Activated B cell treated with CpG ODN at 0.5 μM for 24 hours (primary cell): ENCODE results near the gene CEL. TPM values are rescaled to one million over a fixed set of nuclear protein-coding genes. Genes with fewer than 3 reads are reported as not detected.

Experiments
- ATAC-seq: fragments of 200-7000 bp; cut with Tn5 transposase; one replicate; pipeline ENCODE4 v1.10.0; 2021; ENCODE audit warnings: low read depth, mild to moderate bottlenecking, moderate library complexity
- CTCF ChIA-PET: fragments of 350-600 bp; sonication (Branson Sonifier 250); formaldehyde crosslinking; loops from one replicate; lab custom pipeline; 2021; ENCODE audit warnings: antibody characterized with exemption; lab: Charles Lee
- POLR2A ChIA-PET: fragments of 350-600 bp; sonication (Branson Sonifier 250); formaldehyde crosslinking; loops from one replicate; lab custom pipeline; 2021; ENCODE audit warnings: antibody characterized with exemption; lab: Charles Lee
- DNase-seq: peaks from one replicate; pipeline ENCODE4 v3.0.0; 2022
- H3K27ac Mint-ChIP-seq: one replicate; pipeline ENCODE4 v1.8.0; 2020; ENCODE audit warnings: mixed read lengths
- H3K27me3 Mint-ChIP-seq: one replicate; pipeline ENCODE4 v1.8.0; 2021; ENCODE audit warnings: mixed read lengths
- H3K36me3 Mint-ChIP-seq: one replicate; pipeline ENCODE4 v1.8.0; 2021; ENCODE audit warnings: low read depth, mixed read lengths
- H3K4me1 Mint-ChIP-seq: one replicate; pipeline ENCODE4 v1.8.0; 2021; ENCODE audit warnings: mixed read lengths
- H3K4me3 Mint-ChIP-seq: one replicate; pipeline ENCODE4 v1.8.0; 2020; ENCODE audit warnings: mild to moderate bottlenecking, mixed read lengths
- H3K9me3 Mint-ChIP-seq: one replicate; pipeline ENCODE4 v1.8.0; 2020; ENCODE audit warnings: mixed read lengths
- CTCF ChIP-seq: fragments of 200-600 bp; IDR thresholded peaks from one replicate; pipeline ENCODE4 v1.8.0; 2022; ENCODE audit warnings: antibody characterized with exemption, mild to moderate bottlenecking
- intact Hi-C: fragments of 100-400 bp; cut with micrococcal nuclease; formaldehyde crosslinking; loops from one replicate; pipeline ENCODE4 v1.15.1; 2024
- total RNA-seq: library from RNA; stranded (reverse); gene quantifications from 2 replicates; pipeline ENCODE4 v1.2.3, GENCODE V29; 2022

Gene CEL
- total RNA-seq, 1 donor from 2014 or later, result 0.49 TPM

DNA sequence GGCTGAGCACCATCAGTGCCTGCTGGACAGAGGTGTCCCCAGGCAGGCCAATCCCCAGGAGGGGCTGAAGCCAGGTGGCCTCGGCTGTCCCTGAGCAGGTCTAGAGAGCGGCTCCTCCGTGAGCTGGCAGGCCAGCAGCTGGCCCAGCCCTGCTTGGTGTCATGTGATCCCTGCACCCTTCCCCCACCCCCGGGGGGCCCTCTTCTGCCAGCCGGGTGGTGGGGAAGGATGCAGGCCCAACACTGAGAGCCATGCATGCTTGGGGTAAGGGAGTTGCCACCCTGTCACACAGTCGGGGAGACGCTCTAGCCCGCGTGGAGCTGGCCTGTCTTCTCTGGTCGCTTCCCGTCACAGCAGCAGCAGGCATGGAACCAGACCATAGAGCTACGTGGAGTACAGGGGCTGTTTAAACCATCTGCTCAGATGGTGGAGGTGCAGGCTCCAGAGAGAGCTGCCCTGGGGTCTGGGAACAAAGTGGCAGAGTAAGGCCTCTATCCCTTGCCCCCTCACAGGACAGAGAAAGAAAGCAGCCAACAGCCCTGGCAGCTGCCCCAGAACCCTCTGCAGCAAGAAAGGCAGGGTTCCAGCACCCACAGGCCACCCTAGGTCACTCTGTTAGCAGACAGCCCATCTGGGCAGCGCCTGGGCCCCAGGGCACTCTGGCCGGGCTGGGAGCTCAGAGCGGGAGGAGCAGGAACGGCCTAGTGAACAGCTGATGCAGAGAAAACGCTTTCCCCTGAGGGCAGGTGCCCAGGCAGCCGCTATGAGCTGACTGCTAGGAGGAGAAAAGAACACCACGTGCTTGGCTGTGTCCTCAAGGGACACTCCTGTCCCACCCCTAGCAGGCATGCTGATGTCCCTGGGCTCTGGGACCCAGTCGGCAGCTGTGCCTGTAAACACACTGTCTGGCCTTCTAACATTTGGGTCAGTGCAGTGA, 52.4 kb downstream of the CEL start:
- Mint-ChIP-seq H3K27me3 (no peaks in the 10 kb centered on the region), H3K4me3 (peak overlapping the region; percentile 57), H3K4me1 (peaks cover 62% of the 10 kb centered on the region), H3K36me3 (peaks cover 16% of the 10 kb centered on the region), H3K27ac (peak overlapping the region; percentile 66), H3K9me3 (no peaks in the 10 kb centered on the region)
- ATAC-seq (peak; percentile 51), DNase-seq (no peak)
- intact Hi-C loops, result loop anchor here (1.0 to 2.0 kb wide), 2 partner anchors 7 to 19 kb away; partner anchors contain the start of gene RALGDS
- CTCF ChIA-PET, result interaction anchor here (1.1 to 22.0 kb wide), 3 partner anchors 10 to 32 kb away, joined by 3 to 369 read pairs (median 4); no protein-coding TSS in a partner anchor
- POLR2A ChIA-PET, result interaction anchor here (0.5 to 8.7 kb wide), 7 partner anchors 8 to 241 kb away, joined by 3 to 89 read pairs (median 7); partner anchors contain the start of genes GTF3C5, MED22 and RPL7A
- TF ChIP-seq CTCF, result no peak

DNA sequence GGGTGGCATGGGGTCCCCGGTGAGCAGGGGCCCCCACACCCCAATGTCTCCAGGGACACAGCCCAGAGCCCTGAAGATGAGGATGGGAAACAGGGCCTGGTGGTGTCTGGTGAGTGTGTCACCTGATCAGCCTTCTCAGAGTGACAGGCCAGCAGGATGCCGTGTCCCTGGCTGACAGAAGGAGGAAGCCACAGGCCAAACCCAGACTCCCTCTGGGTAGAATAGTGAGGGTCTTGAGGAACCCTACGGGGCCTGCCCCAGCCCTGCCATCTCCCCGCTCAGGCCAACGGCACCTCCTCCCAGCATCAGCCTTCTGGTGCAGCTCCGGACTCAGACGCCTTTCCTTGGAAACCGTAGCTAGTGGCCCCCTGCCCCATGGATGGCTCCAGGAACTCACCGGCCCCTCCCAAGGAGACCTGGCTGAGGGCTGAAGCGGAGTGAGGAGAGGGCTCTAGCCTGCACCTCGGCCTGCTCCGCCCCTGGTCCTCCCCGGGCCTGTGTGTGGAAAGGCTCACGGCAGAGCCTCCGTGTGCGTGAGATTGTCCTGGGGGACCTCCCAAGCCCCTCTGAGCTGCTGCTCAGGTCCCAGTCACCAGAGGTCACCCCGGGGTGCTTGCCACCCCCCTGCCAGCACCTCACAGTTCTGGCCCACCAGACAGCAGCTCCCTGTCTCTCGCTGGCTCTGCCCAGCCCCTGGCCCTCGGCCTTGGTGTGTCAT, 53.3 kb downstream of the CEL start:
- Mint-ChIP-seq H3K27me3 (no peaks in the 10 kb centered on the region), H3K27ac (peak overlapping the region; percentile 83), H3K4me3 (peak overlapping the region; percentile 61), H3K9me3 (no peaks in the 10 kb centered on the region), H3K4me1 (peaks cover 69% of the 10 kb centered on the region), H3K36me3 (peaks cover 9% of the 10 kb centered on the region)
- CTCF ChIA-PET, result interaction anchor here (1.1 to 22.0 kb wide), 4 partner anchors 11 to 31 kb away, joined by 3 to 369 read pairs (median 4); no protein-coding TSS in a partner anchor
- peak; percentile 7 for ATAC-seq
- no peak for TF ChIP-seq CTCF
- intact Hi-C loops, result loop anchor here (1.0 to 2.0 kb wide), 2 partner anchors 18 to 29 kb away; no protein-coding TSS in a partner anchor
- no peak for DNase-seq
- POLR2A ChIA-PET, result interaction anchor here (0.8 to 8.7 kb wide), 9 partner anchors 9 to 233 kb away, joined by 3 to 89 read pairs (median 4); partner anchors contain the start of genes GTF3C5, MED22 and RPL7A

DNA sequence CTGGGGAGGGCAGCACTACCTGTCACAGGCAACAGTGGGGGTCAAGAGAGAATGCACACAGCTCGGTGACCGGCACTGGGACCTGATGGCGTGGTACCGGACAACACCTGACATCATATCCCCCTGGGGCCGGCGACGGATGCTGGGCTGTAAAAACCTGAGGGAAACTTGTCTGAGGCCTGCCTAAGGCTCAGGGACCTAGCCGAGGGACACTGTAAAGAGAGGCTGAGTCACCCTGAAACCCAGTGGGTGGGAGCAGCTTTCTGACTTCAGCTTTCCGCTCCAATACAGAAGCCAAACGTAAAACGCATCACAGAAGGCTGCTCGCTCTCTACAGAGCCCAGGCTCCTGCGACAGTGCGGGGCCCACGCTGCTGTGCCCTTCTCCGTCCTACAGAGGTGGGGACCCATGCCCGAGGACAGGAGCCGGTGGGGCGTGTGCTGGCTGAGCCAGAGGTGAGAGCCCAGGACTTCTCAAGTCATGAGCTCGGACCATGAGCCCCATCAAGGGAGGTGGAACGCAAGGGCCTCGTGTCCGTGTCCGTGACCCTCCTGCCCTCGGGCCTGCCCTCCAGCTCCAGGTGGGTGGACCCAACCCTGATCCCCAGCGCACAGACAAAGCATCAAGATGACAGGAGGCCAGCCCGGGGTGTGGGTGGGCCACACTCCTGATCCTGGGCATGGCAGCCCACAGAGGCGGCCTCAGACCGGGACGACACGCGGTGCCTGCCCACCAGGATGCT, 54.0 kb downstream of the CEL start:
- Mint-ChIP-seq H3K27ac (peak overlapping the region; percentile 83), H3K9me3 (no peaks in the 10 kb centered on the region), H3K27me3 (no peaks in the 10 kb centered on the region), H3K4me1 (peaks cover 75% of the 10 kb centered on the region), H3K36me3 (peaks cover 5% of the 10 kb centered on the region), H3K4me3 (peak overlapping the region; percentile 61)
- DNase-seq (no peak), ATAC-seq (peak; percentile 80)
- ChIA-PET CTCF (interaction anchor here (1.2 to 22.0 kb wide), 3 partner anchors 12 to 30 kb away, joined by 4 to 369 read pairs (median 5); no protein-coding TSS in a partner anchor), POLR2A (interaction anchor here (0.9 to 8.7 kb wide), 7 partner anchors 10 to 232 kb away, joined by 3 to 89 read pairs (median 4); partner anchors contain the start of genes GTF3C5, MED22 and RPL7A)
- no peak for TF ChIP-seq CTCF
- intact Hi-C loops, result loop anchor here (1.0 to 2.0 kb wide), 2 partner anchors 17 to 29 kb away; no protein-coding TSS in a partner anchor

DNA sequence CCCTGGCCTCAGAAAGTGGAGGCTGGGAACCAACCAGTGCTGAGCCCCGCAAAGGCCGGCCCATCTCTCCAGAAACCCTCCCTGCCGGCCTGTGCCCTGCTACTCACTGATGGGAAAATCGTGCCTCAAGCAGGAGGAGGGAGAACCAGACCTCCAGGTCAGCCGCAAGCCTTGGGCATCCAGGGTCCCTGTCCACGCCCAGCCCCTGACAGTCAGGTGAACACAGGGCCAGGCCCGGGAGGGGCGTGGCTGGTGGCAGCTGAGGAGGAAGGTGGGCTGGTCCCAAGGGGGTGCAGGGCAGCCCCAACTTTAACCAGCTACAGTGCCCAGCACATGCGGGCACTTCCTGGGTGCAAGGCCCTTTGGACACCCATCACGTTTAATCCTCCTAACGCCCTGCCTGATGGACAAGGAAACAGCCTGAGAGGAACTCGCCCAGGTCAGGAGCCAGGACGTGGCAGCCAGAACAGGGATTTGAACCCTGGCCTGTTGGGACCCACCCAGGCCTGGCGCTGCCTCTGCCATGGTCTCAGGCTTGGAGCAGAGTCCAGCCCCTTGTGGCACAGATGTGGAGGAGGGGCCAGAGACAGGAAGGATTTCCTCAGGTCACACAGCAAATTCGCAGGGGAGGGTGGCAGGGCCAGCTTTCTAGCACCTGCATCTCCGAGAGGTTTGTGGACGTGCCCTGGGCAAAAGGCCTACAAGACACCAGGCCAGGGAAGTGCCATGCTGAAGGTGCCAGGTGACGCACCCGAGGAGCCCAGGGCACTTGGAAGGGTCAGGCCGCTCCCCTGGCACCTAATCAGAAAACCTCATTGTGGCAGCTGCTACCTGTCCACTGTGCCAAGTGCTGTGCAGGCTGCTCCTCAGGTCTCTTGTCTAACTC, 54.8 kb downstream of the CEL start:
- POLR2A ChIA-PET, result interaction anchor here (0.7 to 8.7 kb wide), 5 partner anchors 14 to 86 kb away, joined by 3 to 89 read pairs (median 6); partner anchors contain the start of gene GTF3C5
- Mint-ChIP-seq H3K27ac (peak overlapping the region; percentile 46), H3K36me3 (peaks cover 4% of the 10 kb centered on the region), H3K4me3 (peak overlapping the region; percentile 50), H3K4me1 (peaks cover 78% of the 10 kb centered on the region), H3K27me3 (no peaks in the 10 kb centered on the region), H3K9me3 (no peaks in the 10 kb centered on the region)
- TF ChIP-seq CTCF, result no peak
- CTCF ChIA-PET, result interaction anchor here (1.2 to 22.0 kb wide), 2 partner anchors 15 to 30 kb away, joined by 5 to 369 read pairs; no protein-coding TSS in a partner anchor
- no peak for ATAC-seq
- no peak for DNase-seq
- intact Hi-C loops, result no loop called here
